Measurements from ENCODE around the gene RAG2.
A peak's percentile ranks its signal among the peaks of the same experiment; 100 is the strongest.

Gene RAG2

GRCh38 chr11:36605221-36606216 lies 7.5 kb upstream of the RAG2 start:
- DNase-seq (ENCODE audit: low read depth) = no peak
- H3K4me3 ChIP-seq (ENCODE audit: low read depth, low read length) = no peak overlapping the region

GRCh38 chr11:36602135-36602534 lies 4.1 kb upstream of the RAG2 start:
- H3K4me3 ChIP-seq (ENCODE audit: low read depth, low read length) = no peak overlapping the region

GRCh38 chr11:36601155-36601554 lies 3.1 kb upstream of the RAG2 start:
- no peak for DNase-seq (ENCODE audit: low read depth)
- H3K4me3 ChIP-seq (ENCODE audit: low read depth, low read length) = no peak overlapping the region

More at GRCh38 chr11:36602135-36602534, 4.1 kb upstream of the RAG2 start:
- DNase-seq (ENCODE audit: low read depth) = no peak

- no peak overlapping the region for H3K4me3 ChIP-seq (ENCODE audit: low read depth, low read length)
- no peak for DNase-seq (ENCODE audit: low read depth)
Measured at GRCh38 chr11:36600180-36600579, 2.1 kb upstream of the RAG2 start.

GRCh38 chr11:36596880-36597279 lies 1.2 kb downstream of the RAG2 start:
- no peak for DNase-seq (ENCODE audit: low read depth)
- H3K4me3 ChIP-seq (ENCODE audit: low read depth, low read length) = no peak overlapping the region

- DNase-seq (ENCODE audit: low read depth) = peak; percentile 65
- H3K4me3 ChIP-seq (ENCODE audit: low read depth, low read length) = peak within 1 kb of the TSS; percentile 81
Measured at GRCh38 chr11:36594316-36594989, 3.6 kb downstream of the RAG2 start, which contains the start of gene IFTAP. Gene IFTAP (plus strand): TSS chr11:36594502. CDS start chr11:36610104, 15,602 bp downstream.

- H3K4me3 ChIP-seq (ENCODE audit: low read depth, low read length) = no peak overlapping the region
- DNase-seq (ENCODE audit: low read depth) = no peak
Measured at GRCh38 chr11:36591433-36591832, 6.6 kb downstream of the RAG2 start.

- no peak overlapping the region for H3K4me3 ChIP-seq (ENCODE audit: low read depth, low read length)
- DNase-seq (ENCODE audit: low read depth) = no peak
Measured at GRCh38 chr11:36590513-36590912, 7.5 kb downstream of the RAG2 start.

- no peak overlapping the region for H3K4me3 ChIP-seq (ENCODE audit: low read depth, low read length)
- DNase-seq (ENCODE audit: low read depth) = no peak
Measured at GRCh38 chr11:36588099-36588498, 9.9 kb downstream of the RAG2 start.

- no peak for DNase-seq (ENCODE audit: low read depth)
- H3K4me3 ChIP-seq (ENCODE audit: low read depth, low read length) = no peak overlapping the region
Measured at GRCh38 chr11:36586543-36586942, 11.5 kb downstream of the RAG2 start.

GRCh38 chr11:36583667-36584066 lies 14.4 kb downstream of the RAG2 start:
- no peak overlapping the region for H3K4me3 ChIP-seq (ENCODE audit: low read depth, low read length)
- DNase-seq (ENCODE audit: low read depth) = no peak

GRCh38 chr11:36581536-36581935 lies 16.5 kb downstream of the RAG2 start:
- no peak for DNase-seq (ENCODE audit: low read depth)
- H3K4me3 ChIP-seq (ENCODE audit: low read depth, low read length) = no peak overlapping the region

GRCh38 chr11:36578458-36578857 lies 19.6 kb downstream of the RAG2 start:
- DNase-seq (ENCODE audit: low read depth) = no peak
- H3K4me3 ChIP-seq (ENCODE audit: low read depth, low read length) = no peak overlapping the region

- no peak for DNase-seq (ENCODE audit: low read depth)
- no peak overlapping the region for H3K4me3 ChIP-seq (ENCODE audit: low read depth, low read length)
Measured at GRCh38 chr11:36577859-36578258, 20.2 kb downstream of the RAG2 start.

GRCh38 chr11:36577373-36577772 lies 20.7 kb downstream of the RAG2 start:
- DNase-seq (ENCODE audit: low read depth) = no peak
- H3K4me3 ChIP-seq (ENCODE audit: low read depth, low read length) = no peak overlapping the region

- H3K4me3 ChIP-seq (ENCODE audit: low read depth, low read length) = no peak overlapping the region
- no peak for DNase-seq (ENCODE audit: low read depth)
Measured at GRCh38 chr11:36574486-36574885, 23.6 kb downstream of the RAG2 start.

GRCh38 chr11:36569095-36569494 lies 28.9 kb downstream of the RAG2 start:
- no peak overlapping the region for H3K4me3 ChIP-seq (ENCODE audit: low read depth, low read length)
- DNase-seq (ENCODE audit: low read depth) = no peak

GRCh38 chr11:36567694-36568093 lies 30.3 kb downstream of the RAG2 start, which contains the start of gene RAG1:
Gene RAG1 (plus strand): TSS chr11:36568007. CDS start chr11:36573305, 5,298 bp downstream.
- DNase-seq (ENCODE audit: low read depth) = no peak
- no peak within 1 kb of the TSS for H3K4me3 ChIP-seq (ENCODE audit: low read depth, low read length)

- no peak for DNase-seq (ENCODE audit: low read depth)
Measured at GRCh38 chr11:36566407-36567053, 31.5 kb downstream of the RAG2 start.

More at GRCh38 chr11:36566407-36567053, 31.5 kb downstream of the RAG2 start:
- no peak overlapping the region for H3K4me3 ChIP-seq (ENCODE audit: low read depth, low read length)
